CD8-positive, alpha-beta memory T cell (primary cell): ENCODE measurements around the gene KCNQ5. TPM values are rescaled to one million over a fixed set of nuclear protein-coding genes. Genes with fewer than 3 reads are reported as not detected.

Experiments used
- CTCF ChIA-PET: fragments of 350-600 bp; sonication (Branson Sonifier 250); formaldehyde crosslinking; loops from one replicate; lab custom pipeline; 2021; ENCODE audit warnings: antibody characterized with exemption; lab: Charles Lee
- POLR2A ChIA-PET: fragments of 350-600 bp; sonication (Branson Sonifier 250); formaldehyde crosslinking; loops from one replicate; lab custom pipeline; 2021; ENCODE audit warnings: antibody characterized with exemption; lab: Charles Lee
- DNase-seq, 5 donors: peaks; one replicate each; pipeline versions ENCODE4 v3.0.0 to v3.0.0-alpha.2; 2020 to 2022; ENCODE audit warnings: mixed read lengths in 1 of 5
- H3K27ac ChIP-seq: one replicate; pipeline ENCODE4 v1.7.0; 2013; ENCODE audit warnings: low read depth, mild to moderate bottlenecking, low read length, moderate library complexity
- H3K27me3 ChIP-seq: 2 replicates; pipeline ENCODE4 v1.7.0; 2013; ENCODE audit warnings: low read length, mild to moderate bottlenecking; ENCODE audit not compliant: insufficient read depth, poor library complexity, severe bottlenecking
- H3K36me3 ChIP-seq: 2 replicates; pipeline ENCODE4 v1.7.0; 2013; ENCODE audit warnings: mild to moderate bottlenecking, low read length, moderate library complexity; ENCODE audit not compliant: insufficient read depth
- H3K4me1 ChIP-seq: 2 replicates; pipeline ENCODE4 v1.7.0; 2013; ENCODE audit warnings: mild to moderate bottlenecking, low read length, moderate library complexity; ENCODE audit not compliant: insufficient read depth
- H3K4me3 ChIP-seq: 2 replicates; pipeline ENCODE4 v1.7.0; 2013; ENCODE audit warnings: mild to moderate bottlenecking, low read length
- H3K9me3 ChIP-seq: 2 replicates; pipeline ENCODE4 v1.7.0; 2013; ENCODE audit warnings: mild to moderate bottlenecking, low read length
- H3K27ac Mint-ChIP-seq, 8 donors: one replicate each; pipeline ENCODE4 v1.8.0; 2020 to 2021; ENCODE audit warnings: mixed read lengths in 8 of 8, mild to moderate bottlenecking in 6 of 8, inconsistent platforms in 3 of 8, moderate library complexity in 3 of 8
- H3K27me3 Mint-ChIP-seq, 2 donors: one replicate each; pipeline ENCODE4 v1.8.0; 2020 to 2021; ENCODE audit warnings: mixed read lengths in 2 of 2, mild to moderate bottlenecking in 1 of 2, moderate library complexity in 1 of 2
- H3K36me3 Mint-ChIP-seq, 3 donors: one replicate each; pipeline ENCODE4 v1.8.0; 2020 to 2021; ENCODE audit warnings: mixed read lengths in 3 of 3, inconsistent platforms in 1 of 3, mild to moderate bottlenecking in 1 of 3
- H3K4me1 Mint-ChIP-seq, 3 donors: one replicate each; pipeline ENCODE4 v1.8.0; 2020 to 2021; ENCODE audit warnings: mixed read lengths in 3 of 3, inconsistent platforms in 1 of 3, mild to moderate bottlenecking in 1 of 3
- H3K4me3 Mint-ChIP-seq, 7 donors: one replicate each; pipeline ENCODE4 v1.8.0; 2020 to 2021; ENCODE audit warnings: mixed read lengths in 7 of 7, mild to moderate bottlenecking in 6 of 7, moderate library complexity in 4 of 7, inconsistent platforms in 2 of 7
- H3K9me3 Mint-ChIP-seq, 5 donors: one replicate each; pipeline ENCODE4 v1.8.0; 2020 to 2022; ENCODE audit warnings: mixed read lengths in 5 of 5, mild to moderate bottlenecking in 3 of 5, moderate library complexity in 2 of 5, inconsistent platforms in 1 of 5
- polyA plus RNA-seq: library from polyadenylated mRNA; unstranded; fragments of 300-500 nt; fragmentation: Illumina TruSeq; gene quantifications from one replicate; pipeline ENCODE4 v1.2.3, GENCODE V29; 2021
- total RNA-seq, 2 experiments: library from RNA; stranded (reverse); gene quantifications; one replicate each; pipeline ENCODE4 v1.2.3, GENCODE V29; 2021

The KCNQ5 gene
- total and polyA plus RNA-seq, 3 experiments from 2014 or later, result 0.85 to 8.5 (median 7.9) TPM

DNA sequence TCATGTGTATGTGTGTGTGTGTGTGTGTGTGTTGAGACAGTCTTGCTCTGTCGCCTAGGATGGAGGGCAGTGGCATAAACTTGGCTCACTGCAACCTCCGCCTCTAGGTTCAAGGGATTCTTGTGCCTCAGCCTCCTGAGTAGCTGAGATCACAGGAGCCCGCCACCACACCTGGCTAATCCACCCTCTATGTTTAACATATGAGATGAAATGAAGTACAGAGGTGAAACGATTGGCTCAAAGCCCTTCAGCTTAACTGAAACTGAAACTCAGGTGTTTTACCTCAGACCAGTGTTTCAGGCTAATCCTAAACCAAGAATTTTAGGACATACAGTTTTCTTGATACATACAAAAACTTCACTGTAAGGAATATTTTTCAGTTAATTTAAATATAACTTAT is 167.3 kb downstream of the KCNQ5 start:
- Histone ChIP-seq H3K36me3 (no peaks in the 10 kb centered on the region), H3K27ac (no peak overlapping the region), H3K9me3 (no peaks in the 10 kb centered on the region), H3K4me1 (no peaks in the 10 kb centered on the region), H3K4me3 (no peak overlapping the region), H3K27me3 (no peaks in the 10 kb centered on the region)
- CTCF ChIA-PET, result no interaction called here
- DNase-seq, result no peak
- Mint-ChIP-seq H3K36me3 (no peaks in the 10 kb centered on the region), H3K9me3 (no peaks in the 10 kb centered on the region), H3K27me3 (no peaks in the 10 kb centered on the region), H3K4me3 (no peak overlapping the region), H3K27ac (peak overlapping the region in 1 of 8 donors; percentile 27), H3K4me1 (no peaks in the 10 kb centered on the region)
- POLR2A ChIA-PET, result no interaction called here

DNA sequence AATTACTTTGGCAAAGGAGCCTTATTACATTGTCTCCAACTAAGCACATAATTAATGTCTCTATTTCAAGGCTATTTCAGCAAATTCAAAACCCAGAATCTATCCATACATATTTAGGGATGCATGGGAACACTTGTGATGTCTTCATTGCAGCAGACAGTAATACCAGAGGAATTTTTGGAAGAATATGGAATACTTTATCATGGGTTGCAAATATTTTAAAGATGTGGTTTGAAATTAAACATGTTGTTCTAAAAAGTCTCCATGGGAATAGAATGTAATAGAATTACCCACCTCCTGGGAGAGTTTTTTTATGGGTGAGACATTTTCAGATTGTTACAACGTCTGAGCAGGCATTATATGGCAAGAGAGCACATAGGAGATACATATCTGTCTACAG is 170.8 kb downstream of the KCNQ5 start:
- H3K36me3 Mint-ChIP-seq, result no peaks in the 10 kb centered on the region
- no peaks in the 10 kb centered on the region for H3K27me3 Mint-ChIP-seq
- CTCF ChIA-PET, result no interaction called here

DNA sequence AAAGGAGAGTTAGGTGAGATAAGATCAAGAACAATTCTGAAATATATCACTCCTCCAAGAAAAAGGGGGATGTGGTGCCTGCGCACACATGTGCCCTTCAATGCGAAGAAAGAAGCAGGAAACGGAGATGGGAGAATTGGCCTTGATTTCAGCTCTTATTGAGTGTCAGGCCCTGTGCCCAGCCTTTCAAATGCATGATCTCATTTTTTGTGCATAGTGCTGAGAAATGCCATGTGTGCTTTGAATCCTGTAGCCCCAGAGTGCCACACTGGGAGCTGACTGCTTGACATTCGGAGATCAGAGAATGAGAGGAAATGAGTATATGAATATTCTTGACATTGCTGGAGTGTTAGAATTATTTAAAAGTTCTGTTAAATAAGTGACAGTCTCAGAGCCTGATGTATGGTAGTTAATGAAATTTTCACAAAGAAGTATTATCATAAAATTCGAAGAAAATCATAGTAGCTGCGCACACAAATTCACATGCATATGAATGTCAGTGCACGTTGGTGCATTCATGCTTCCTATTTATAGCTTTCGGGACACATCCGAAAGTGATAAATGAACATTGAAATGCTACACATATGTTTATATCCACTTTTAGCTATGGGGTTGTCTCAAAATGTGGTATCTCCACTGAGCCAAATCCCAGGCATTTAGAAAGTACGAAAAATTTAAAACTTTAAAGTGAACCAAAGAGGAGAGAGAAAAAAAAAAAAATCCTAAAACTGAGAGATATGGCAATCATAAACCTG is 172.0 kb downstream of the KCNQ5 start:
- no peak for DNase-seq
- no peaks in the 10 kb centered on the region for H3K4me1 Mint-ChIP-seq
- Histone ChIP-seq H3K27ac (no peak overlapping the region), H3K27me3 (no peaks in the 10 kb centered on the region), H3K4me3 (no peak overlapping the region), H3K4me1 (no peaks in the 10 kb centered on the region), H3K9me3 (no peaks in the 10 kb centered on the region), H3K36me3 (no peaks in the 10 kb centered on the region)
- no peaks in the 10 kb centered on the region for H3K27me3 Mint-ChIP-seq
- no peaks in the 10 kb centered on the region for H3K9me3 Mint-ChIP-seq
- CTCF ChIA-PET, result no interaction called here
- no peak overlapping the region for H3K4me3 Mint-ChIP-seq
- POLR2A ChIA-PET, result no interaction called here
- no peak overlapping the region for H3K27ac Mint-ChIP-seq
- H3K36me3 Mint-ChIP-seq, result no peaks in the 10 kb centered on the region

More for the DNA sequence above, 170.8 kb downstream of the KCNQ5 start:
- Histone ChIP-seq H3K27ac (no peak overlapping the region), H3K9me3 (no peaks in the 10 kb centered on the region), H3K4me3 (no peak overlapping the region), H3K36me3 (no peaks in the 10 kb centered on the region), H3K4me1 (no peaks in the 10 kb centered on the region), H3K27me3 (no peaks in the 10 kb centered on the region)
- Mint-ChIP-seq H3K4me1 (no peaks in the 10 kb centered on the region), H3K4me3 (no peak overlapping the region), H3K9me3 (no peaks in the 10 kb centered on the region), H3K27ac (no peak overlapping the region)
- POLR2A ChIA-PET, result no interaction called here
- DNase-seq, result no peak

DNA sequence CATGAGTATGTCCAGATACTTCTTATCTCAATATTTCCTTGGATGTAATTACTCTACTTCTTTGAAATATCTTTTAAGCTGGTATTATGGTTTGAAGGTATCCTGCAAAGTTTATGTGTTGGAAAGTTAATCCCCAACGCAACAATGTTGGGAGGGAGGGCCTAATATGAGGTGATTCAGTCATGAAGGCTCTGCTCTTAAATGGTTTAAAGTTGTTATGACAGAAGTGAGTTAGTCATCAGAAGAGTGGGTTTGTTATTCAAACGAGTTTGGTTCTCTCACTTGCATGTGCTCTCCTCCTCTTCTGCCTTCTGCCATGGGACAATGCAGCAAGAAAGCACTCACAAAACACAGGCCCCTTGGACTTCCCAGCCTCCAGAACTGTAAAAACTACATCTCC is 176.3 kb downstream of the KCNQ5 start:
- Mint-ChIP-seq H3K4me1 (no peaks in the 10 kb centered on the region), H3K27ac (no peak overlapping the region), H3K36me3 (peaks cover 0 to 5% (median 0%) of the 10 kb centered on the region in 3 donors), H3K27me3 (no peaks in the 10 kb centered on the region), H3K4me3 (no peak overlapping the region), H3K9me3 (peaks cover 0 to 4% (median 3%) of the 10 kb centered on the region in 5 donors)
- Histone ChIP-seq H3K4me3 (no peak overlapping the region), H3K36me3 (no peaks in the 10 kb centered on the region), H3K9me3 (no peaks in the 10 kb centered on the region), H3K27ac (no peak overlapping the region), H3K4me1 (no peaks in the 10 kb centered on the region), H3K27me3 (no peaks in the 10 kb centered on the region)
- DNase-seq, result no peak
- ChIA-PET POLR2A (no interaction called here), CTCF (no interaction called here)

DNA sequence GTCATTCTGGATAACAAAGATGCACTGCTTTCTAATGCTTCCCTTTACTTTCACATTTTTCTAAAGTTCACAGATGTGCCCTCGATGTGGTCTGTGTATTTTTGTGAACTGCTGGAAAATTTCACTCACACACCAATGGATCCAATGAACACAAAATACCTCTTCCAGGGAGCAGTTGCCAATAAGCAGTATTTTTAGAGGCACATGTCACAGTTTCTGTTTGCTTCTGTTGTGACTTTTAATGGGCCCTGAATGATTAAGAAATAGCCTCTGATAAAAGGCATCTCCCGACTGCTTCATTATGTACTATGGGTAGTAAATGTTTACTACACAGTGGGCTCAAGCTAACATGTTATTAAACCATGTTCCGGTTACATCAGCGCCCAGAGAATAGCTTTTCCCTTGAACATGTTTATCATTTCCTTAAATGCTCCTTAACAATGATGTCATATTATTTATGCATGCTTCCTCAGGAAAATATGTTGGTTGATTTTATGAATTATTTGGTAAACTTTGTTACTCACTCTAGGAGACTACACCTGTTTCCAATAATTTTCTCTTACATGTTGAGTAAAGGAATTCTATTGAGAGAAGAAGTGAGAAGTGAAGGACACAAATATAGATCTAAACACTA is 188.0 kb downstream of the KCNQ5 start:
- no peaks in the 10 kb centered on the region for H3K4me1 ChIP-seq
- DNase-seq, result no peak
- no peak overlapping the region for H3K4me3 Mint-ChIP-seq
- no peak overlapping the region for H3K27ac Mint-ChIP-seq
- no peak overlapping the region for H3K4me3 ChIP-seq
- peaks cover 0 to 2% (median 0%) of the 10 kb centered on the region in 3 donors for H3K4me1 Mint-ChIP-seq
- CTCF ChIA-PET, result interaction anchor here (0.6 kb wide), 1 partner anchor 98 kb away, joined by 3 read pairs; no protein-coding TSS in a partner anchor
- no peaks in the 10 kb centered on the region for H3K36me3 Mint-ChIP-seq
- H3K9me3 Mint-ChIP-seq, result no peaks in the 10 kb centered on the region
- H3K27ac ChIP-seq, result no peak overlapping the region
- POLR2A ChIA-PET, result no interaction called here
- no peaks in the 10 kb centered on the region for H3K27me3 ChIP-seq
- no peaks in the 10 kb centered on the region for H3K9me3 ChIP-seq
- H3K27me3 Mint-ChIP-seq, result peaks cover 0 to 2% of the 10 kb centered on the region in 2 donors
- no peaks in the 10 kb centered on the region for H3K36me3 ChIP-seq

DNA sequence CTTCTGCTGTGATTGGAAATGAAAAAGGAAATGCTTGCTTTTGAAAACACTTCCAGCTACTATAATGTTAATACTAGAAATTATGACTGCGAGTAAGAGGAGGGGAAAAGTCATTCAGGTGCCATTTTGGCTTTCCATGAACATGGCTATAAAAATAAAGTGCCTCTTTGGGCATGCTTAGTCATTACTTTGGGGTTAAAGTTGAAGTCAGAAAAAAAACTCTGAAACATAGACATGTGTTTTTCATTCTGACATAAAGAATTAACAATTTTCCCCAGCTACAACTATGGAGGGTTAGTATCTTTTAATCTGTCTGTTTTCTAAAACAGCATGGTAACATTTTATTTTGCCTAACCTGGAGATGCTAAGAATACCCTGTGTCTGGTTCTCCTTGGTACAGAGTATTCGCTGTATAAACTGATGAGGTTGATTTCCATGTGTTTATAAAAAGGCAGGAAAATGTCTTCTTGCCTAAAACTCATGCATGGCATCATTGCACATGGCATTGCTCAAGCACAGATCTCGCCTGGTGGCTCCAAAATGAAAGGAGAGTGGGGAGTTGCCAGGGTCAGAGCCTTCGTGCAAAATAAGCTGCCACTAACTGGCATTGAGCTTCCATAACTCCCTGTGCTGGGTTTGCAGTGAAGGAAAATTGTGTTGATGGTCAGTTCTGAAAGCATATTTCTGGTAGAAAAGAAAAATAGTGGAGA is 188.9 kb downstream of the KCNQ5 start:
- no peaks in the 10 kb centered on the region for H3K36me3 ChIP-seq
- no peaks in the 10 kb centered on the region for H3K9me3 ChIP-seq
- Mint-ChIP-seq H3K27me3 (peaks cover 0 to 2% of the 10 kb centered on the region in 2 donors), H3K4me1 (peaks cover 0 to 2% (median 0%) of the 10 kb centered on the region in 3 donors), H3K4me3 (no peak overlapping the region), H3K9me3 (no peaks in the 10 kb centered on the region), H3K27ac (no peak overlapping the region), H3K36me3 (no peaks in the 10 kb centered on the region)
- CTCF ChIA-PET, result interaction anchor here (0.6 kb wide), 1 partner anchor 97 kb away, joined by 3 read pairs; no protein-coding TSS in a partner anchor
- no peaks in the 10 kb centered on the region for H3K27me3 ChIP-seq
- POLR2A ChIA-PET, result no interaction called here
- H3K4me1 ChIP-seq, result no peaks in the 10 kb centered on the region
- no peak overlapping the region for H3K4me3 ChIP-seq
- H3K27ac ChIP-seq, result no peak overlapping the region
- DNase-seq, result no peak

DNA sequence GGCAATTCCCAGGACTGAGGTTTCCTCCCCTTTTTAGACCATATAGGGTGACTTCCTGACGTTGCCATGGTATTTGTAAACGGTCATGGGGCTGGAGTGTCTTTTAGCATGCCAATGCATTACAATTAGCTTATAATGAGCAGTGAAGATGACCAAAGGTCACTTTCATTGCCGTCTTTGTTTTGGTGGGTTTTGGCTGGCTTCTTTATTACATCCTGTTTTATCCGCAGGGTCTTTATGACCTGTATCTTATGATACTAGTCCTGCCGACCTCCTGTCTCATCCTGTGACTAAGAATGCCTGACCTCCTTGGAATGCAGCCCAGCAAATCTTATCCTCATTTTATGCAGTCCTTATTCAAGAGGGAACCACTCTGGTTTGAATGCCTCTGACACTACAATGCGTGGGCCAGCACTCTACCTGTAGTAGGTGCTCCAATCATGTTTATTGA is 190.1 kb downstream of the KCNQ5 start:
- Mint-ChIP-seq H3K9me3 (no peaks in the 10 kb centered on the region), H3K27me3 (peaks cover 0 to 2% of the 10 kb centered on the region in 2 donors), H3K27ac (no peak overlapping the region), H3K4me3 (no peak overlapping the region), H3K4me1 (peaks cover 0 to 2% (median 0%) of the 10 kb centered on the region in 3 donors), H3K36me3 (no peaks in the 10 kb centered on the region)
- Histone ChIP-seq H3K27me3 (no peaks in the 10 kb centered on the region), H3K4me1 (no peaks in the 10 kb centered on the region), H3K4me3 (no peak overlapping the region), H3K9me3 (no peaks in the 10 kb centered on the region), H3K27ac (no peak overlapping the region), H3K36me3 (no peaks in the 10 kb centered on the region)
- DNase-seq, result no peak
- POLR2A ChIA-PET, result no interaction called here
- CTCF ChIA-PET, result no interaction called here
